Activated naive CD8-positive, alpha-beta T cell treated with anti-CD3 and anti-CD28 coated beads, Interleukin-2, amount 50 U/mL, for 24 hours (primary cell): Measurements from ENCODE around the gene CRYAA.

Source experiments
- ATAC-seq: fragments of 150-1000 bp; cut with Tn5 transposase; one replicate; pipeline ENCODE4 v1.10.0; 2021
- DNase-seq: peaks from one replicate; pipeline ENCODE4 v3.0.0; 2021
- H3K27ac Mint-ChIP-seq: one replicate; pipeline ENCODE4 v1.8.0; 2021; ENCODE audit warnings: mild to moderate bottlenecking, mixed read lengths
- H3K27me3 Mint-ChIP-seq: one replicate; pipeline ENCODE4 v1.8.0; 2021; ENCODE audit warnings: mixed read lengths
- H3K36me3 Mint-ChIP-seq: one replicate; pipeline ENCODE4 v1.8.0; 2021; ENCODE audit warnings: low read depth, mixed read lengths
- H3K4me1 Mint-ChIP-seq: one replicate; pipeline ENCODE4 v1.8.0; 2021; ENCODE audit warnings: mixed read lengths
- H3K4me3 Mint-ChIP-seq: one replicate; pipeline ENCODE4 v1.8.0; 2021; ENCODE audit warnings: mild to moderate bottlenecking, moderate library complexity, mixed read lengths
- H3K9me3 Mint-ChIP-seq: one replicate; pipeline ENCODE4 v1.8.0; 2021; ENCODE audit warnings: mixed read lengths

CRYAA gene

DNA sequence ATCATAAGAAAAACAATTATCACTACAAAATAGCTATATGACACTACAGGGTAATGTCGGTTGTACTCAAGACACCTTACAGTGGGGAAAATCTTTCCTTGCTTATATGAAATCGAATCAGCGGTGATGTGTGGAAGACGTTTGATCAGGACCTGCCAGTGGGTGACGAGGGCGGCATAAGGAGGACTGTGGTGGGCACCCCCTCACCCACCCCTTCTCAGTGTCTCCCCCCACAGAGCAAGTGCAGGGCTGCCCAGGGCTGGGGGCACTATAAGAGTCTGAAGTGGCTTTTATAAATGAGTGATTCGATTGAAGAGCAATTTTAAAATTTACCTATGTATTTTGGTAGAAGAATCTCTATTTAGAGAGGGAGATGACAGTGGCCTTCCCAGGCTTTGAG is 35.8 kb downstream of the CRYAA start:
- Mint-ChIP-seq H3K4me1 (no peaks in the 10 kb centered on the region), H3K27ac (no peak overlapping the region), H3K9me3 (peaks cover 19% of the 10 kb centered on the region), H3K27me3 (peaks cover 7% of the 10 kb centered on the region), H3K4me3 (no peak overlapping the region), H3K36me3 (peaks cover 6% of the 10 kb centered on the region)
- DNase-seq: no peak
- ATAC-seq: no peak

DNA sequence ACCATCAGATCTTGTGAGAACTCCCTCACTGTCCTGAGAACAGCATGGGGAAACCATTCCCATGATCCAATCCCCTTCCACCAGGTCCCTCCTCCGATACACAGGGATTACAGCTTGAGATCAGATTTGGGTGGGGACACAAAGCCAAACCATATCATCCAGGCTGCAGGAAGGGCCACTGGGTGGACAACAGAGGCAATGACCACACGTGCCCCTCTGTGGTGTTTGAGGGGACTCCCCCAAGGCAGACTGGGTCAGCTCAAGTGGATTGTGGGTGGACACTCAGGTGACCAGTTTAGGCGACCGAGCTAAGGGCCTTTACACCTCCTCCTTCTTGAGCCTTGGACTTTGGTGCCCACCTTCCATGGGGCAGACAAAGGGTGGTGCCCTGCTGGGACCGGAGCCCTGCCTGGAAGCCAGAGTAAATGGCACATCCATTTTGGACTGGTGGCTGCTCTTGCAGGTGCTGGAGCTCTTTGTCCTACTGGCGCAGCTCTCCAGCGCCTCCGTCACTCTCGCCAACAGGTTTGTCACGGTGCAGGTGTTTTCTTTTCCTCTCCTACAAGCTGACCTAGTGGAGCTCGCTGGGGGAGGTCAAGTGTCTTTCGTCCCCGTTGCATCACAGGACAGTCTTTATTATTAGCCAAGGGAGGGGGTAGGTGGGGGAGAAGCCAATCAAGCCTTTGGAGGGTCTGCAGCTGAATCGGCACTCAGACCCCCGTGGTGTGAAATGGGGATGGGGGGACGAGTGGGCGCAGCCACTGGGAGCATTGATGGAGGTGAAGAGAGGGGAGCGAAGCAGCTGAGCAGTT is 37.6 kb downstream of the CRYAA start:
- ATAC-seq (no peak), DNase-seq (no peak)
- Mint-ChIP-seq H3K36me3 (peaks cover 4% of the 10 kb centered on the region), H3K9me3 (peaks cover 6% of the 10 kb centered on the region), H3K4me3 (no peak overlapping the region), H3K4me1 (no peaks in the 10 kb centered on the region), H3K27me3 (peaks cover 7% of the 10 kb centered on the region), H3K27ac (no peak overlapping the region)

DNA sequence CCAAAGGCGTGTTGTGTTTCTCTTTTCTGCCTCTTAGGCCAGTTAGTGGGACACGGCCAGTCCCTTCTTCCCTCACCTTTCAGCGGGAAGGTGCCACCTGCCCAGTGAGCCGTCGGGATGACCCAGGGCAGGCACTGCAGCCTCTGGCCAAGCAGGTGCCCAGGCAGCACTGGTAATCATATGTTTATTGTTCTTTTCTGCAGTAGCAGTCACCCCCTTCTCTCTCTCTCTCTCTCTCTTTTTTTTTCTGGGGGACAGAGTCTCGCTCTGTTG is 38.2 kb downstream of the CRYAA start:
- Mint-ChIP-seq H3K4me1 (no peaks in the 10 kb centered on the region), H3K27ac (no peak overlapping the region), H3K9me3 (peaks cover under 1% of the 10 kb centered on the region), H3K27me3 (peaks cover 7% of the 10 kb centered on the region), H3K4me3 (no peak overlapping the region), H3K36me3 (peaks cover under 1% of the 10 kb centered on the region)
- no peak for DNase-seq
- no peak for ATAC-seq

DNA sequence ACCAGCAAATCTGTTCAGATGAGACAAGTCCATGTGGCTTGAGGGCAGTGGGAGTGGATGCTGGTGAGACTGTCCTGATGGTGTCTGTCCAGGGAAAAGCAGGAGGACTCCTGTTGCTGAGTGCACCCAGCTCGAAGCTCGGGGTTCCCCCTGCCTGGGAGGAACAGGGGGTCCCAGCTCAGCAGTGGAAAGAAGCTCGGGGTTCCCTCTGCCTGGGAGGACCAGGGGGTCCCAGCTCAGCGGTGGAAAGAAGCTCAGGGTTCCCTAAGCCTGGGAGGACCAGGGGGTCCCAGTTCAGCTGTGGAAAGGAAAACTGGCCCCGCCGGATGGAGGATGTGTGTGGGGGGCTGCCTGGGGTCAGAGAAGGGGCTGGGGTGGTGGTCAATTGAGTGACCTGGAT is 39.1 kb downstream of the CRYAA start:
- no peaks in the 10 kb centered on the region for H3K9me3 Mint-ChIP-seq
- peaks cover 7% of the 10 kb centered on the region for H3K27me3 Mint-ChIP-seq
- H3K27ac Mint-ChIP-seq: no peak overlapping the region
- H3K4me1 Mint-ChIP-seq: no peaks in the 10 kb centered on the region
- DNase-seq (no peak), ATAC-seq (no peak)
- H3K4me3 Mint-ChIP-seq: no peak overlapping the region
- no peaks in the 10 kb centered on the region for H3K36me3 Mint-ChIP-seq

DNA sequence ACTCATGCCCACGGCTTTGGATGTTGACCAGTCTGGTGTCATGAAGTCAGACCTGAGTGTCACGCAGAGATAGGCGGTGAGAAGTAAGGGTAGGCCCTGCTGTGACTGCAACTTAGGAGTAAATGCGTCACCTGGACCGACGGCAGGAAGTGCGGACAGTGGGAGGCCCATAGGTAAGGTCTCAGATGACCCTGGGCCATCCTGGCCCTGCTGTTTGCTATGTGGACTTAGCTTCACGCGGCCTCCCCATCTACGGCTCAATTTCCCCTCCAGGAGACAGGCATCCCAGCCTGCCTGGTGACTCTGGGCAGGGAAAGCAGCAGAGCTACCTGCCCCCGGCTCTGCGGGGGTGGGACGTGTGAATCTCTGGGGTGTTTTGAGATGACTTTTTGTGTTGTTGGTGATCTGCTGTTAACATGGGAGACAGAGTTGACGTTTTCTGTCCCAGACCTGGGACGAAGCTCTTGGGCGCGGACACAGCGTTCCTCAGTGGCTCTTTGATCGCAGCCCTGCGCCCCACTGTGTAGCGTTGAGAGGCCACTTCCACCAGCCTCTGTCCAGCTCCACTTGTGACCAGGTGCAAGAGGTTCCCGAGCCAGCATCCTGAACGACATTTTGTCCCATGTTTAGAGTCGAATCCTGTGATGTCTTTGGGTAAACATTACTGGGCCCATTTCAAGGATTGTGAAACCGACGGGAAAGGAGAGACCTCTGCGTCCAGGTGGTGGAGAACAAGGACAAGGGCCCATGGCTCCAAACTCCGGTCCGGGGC is 39.9 kb downstream of the CRYAA start:
- Mint-ChIP-seq H3K9me3 (no peaks in the 10 kb centered on the region), H3K27ac (no peak overlapping the region), H3K36me3 (no peaks in the 10 kb centered on the region), H3K4me3 (no peak overlapping the region), H3K27me3 (peaks cover 7% of the 10 kb centered on the region), H3K4me1 (no peaks in the 10 kb centered on the region)
- no peak for ATAC-seq
- DNase-seq: no peak

DNA sequence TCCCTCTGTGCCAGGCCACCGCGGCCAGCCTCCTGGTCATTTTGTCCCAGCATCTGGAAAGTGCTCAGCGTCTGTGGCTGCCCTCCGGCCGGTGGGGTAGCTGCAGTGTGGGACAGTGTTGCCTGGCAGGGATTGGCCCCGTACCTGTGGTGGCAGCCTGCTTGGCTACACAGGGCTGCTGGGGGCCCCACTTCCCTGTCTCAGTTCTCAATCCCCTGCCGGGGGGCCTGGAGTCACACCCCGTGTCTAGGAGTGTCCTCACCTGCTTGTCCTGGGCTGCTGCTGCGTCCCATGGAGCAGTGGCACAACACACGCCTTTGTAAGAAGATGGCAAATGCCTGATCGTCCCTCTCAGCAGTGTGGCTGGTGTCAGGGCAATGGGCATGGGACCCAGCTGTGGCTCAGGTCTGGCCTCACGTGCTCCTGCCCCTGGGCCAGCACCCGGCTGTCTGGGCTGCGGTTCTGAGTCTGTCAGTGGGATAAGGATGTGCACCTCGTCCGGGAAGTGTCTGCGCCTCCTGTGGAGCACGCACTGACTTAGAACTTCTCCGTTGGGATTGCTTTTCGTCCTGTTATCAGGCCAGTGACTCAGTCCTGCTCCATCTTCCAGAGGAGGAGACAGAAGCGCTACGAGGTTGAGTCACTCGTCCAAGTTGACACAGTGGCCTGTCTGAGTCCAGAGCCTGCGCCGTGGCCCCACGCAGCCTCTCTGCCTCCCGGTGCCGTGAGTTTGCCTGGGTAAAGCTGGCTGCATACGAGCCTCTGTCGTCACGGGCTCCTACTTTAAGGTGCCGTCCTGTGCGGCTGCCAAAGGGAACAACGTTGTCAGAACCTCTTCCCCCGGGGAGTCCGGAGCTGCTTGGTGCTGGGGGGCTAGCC is 41.0 kb downstream of the CRYAA start:
- Mint-ChIP-seq H3K4me1 (no peaks in the 10 kb centered on the region), H3K4me3 (no peak overlapping the region), H3K9me3 (no peaks in the 10 kb centered on the region), H3K27ac (no peak overlapping the region), H3K36me3 (no peaks in the 10 kb centered on the region), H3K27me3 (peaks cover 7% of the 10 kb centered on the region)
- ATAC-seq (no peak), DNase-seq (no peak)

DNA sequence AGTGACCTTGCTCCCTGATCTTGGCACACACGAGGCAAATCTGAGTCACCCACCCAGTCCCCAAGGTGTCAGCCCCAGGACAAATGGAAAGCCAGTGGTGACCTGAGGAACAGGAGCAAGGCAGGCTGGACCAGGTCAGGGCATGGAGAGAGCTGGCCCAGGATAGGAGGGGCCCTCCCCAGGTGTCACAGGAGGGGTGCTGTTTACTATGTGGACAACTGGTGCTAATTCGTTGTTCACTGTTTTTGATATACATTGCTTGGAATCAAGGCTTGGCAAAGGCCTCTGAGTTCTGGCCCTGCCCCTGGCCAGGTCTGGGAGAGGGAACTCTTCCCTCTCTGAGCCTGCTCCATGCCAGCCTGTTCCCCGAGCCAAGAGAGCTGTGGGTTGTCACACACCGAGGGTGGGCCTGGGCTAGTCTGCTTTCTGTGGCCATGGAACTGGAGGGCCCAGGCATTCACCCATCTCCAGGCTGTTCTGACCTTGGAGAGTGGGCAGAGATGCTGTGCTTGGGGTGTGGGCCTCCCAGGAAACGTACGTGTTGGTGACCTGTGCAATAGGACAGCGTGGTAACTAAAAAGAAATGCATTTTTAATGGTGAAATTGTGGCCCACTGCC is 41.8 kb downstream of the CRYAA start:
- H3K27ac Mint-ChIP-seq: no peak overlapping the region
- DNase-seq (no peak), ATAC-seq (no peak)
- no peak overlapping the region for H3K4me3 Mint-ChIP-seq
- peaks cover 7% of the 10 kb centered on the region for H3K27me3 Mint-ChIP-seq
- H3K36me3 Mint-ChIP-seq: no peaks in the 10 kb centered on the region
- H3K9me3 Mint-ChIP-seq: no peaks in the 10 kb centered on the region
- no peaks in the 10 kb centered on the region for H3K4me1 Mint-ChIP-seq

DNA sequence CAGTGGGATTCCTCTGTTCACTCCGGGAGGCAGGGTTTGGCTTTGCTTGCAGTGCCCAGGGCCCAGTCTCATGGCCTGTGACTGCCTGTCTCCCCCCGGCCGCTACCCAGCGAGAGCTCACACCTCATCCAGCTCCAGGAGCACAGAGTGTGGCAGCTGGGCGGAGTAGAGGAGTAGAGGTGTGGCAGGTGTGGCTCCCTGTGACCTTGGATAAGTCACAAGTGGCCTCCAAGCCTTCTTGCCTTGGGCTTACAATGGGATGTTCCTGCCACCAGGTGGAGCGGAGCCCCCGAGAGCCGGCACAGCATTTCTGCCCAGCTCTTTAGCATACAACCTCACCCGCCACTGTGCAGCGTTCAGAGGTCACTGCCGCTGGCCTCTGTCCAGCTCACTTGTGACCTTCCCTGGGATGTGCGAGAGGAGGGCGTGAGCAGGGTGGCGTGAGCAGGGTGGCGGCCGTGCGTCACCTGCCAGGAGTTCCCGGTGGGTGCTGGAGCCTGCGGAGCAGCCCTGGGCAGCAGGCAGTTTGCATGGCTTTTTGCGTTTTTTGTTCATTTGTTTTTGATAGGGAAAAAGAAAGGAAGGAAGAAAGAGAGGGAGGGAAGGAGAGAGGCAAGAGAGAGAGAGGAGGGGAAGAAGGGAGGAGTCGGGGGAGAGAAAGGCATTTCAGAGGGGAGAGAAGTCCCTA is 42.4 kb downstream of the CRYAA start:
- DNase-seq (no peak), ATAC-seq (no peak)
- Mint-ChIP-seq H3K9me3 (no peaks in the 10 kb centered on the region), H3K27ac (no peak overlapping the region), H3K36me3 (no peaks in the 10 kb centered on the region), H3K4me1 (no peaks in the 10 kb centered on the region), H3K27me3 (peaks cover 6% of the 10 kb centered on the region), H3K4me3 (no peak overlapping the region)

DNA sequence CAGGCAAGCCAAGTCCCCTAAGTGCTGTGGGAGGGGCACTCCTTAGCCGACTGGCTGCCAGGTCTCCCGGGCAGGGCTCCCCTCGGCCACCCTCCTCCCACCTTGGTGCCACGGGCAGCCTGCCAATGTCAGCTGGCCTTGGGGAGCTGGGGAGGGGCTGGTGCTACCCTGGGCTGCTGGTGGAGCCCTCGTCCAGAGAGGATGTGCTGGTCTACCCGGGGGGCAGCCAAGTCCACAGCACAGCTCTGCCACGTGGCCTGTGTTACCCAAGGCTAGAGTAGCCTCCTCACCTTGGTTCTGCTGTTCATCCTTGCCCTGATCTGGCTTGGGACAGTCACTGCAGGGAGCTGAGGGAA is 42.9 kb downstream of the CRYAA start:
- DNase-seq (no peak), ATAC-seq (no peak)
- Mint-ChIP-seq H3K27ac (no peak overlapping the region), H3K4me1 (no peaks in the 10 kb centered on the region), H3K9me3 (no peaks in the 10 kb centered on the region), H3K4me3 (no peak overlapping the region), H3K27me3 (peaks cover 6% of the 10 kb centered on the region), H3K36me3 (no peaks in the 10 kb centered on the region)
